Upper lobe of left lung (tissue), 4 donors: Measurements from ENCODE around the gene HLA-B.

Source experiments
- POLR2A ChIP-seq, 4 donors: fragments of 450-650 bp; IDR thresholded peaks; one replicate each; pipeline ENCODE4 v1.5.1; 2016 to 2017; ENCODE audit warnings: antibody characterized with exemption in 4 of 4, mild to moderate bottlenecking in 2 of 4
- TF ChIP-seq, protein P1 (sequence below), 6 experiments: fragments of 450-650 bp in 4 of 6; fragments of 200-600 bp in 2 of 6; sonication (generic) in 2 of 6; IDR thresholded peaks; one replicate each; pipeline ENCODE4 v1.5.1; 2016 to 2019; ENCODE audit warnings: antibody characterized with exemption in 6 of 6

DNA sequence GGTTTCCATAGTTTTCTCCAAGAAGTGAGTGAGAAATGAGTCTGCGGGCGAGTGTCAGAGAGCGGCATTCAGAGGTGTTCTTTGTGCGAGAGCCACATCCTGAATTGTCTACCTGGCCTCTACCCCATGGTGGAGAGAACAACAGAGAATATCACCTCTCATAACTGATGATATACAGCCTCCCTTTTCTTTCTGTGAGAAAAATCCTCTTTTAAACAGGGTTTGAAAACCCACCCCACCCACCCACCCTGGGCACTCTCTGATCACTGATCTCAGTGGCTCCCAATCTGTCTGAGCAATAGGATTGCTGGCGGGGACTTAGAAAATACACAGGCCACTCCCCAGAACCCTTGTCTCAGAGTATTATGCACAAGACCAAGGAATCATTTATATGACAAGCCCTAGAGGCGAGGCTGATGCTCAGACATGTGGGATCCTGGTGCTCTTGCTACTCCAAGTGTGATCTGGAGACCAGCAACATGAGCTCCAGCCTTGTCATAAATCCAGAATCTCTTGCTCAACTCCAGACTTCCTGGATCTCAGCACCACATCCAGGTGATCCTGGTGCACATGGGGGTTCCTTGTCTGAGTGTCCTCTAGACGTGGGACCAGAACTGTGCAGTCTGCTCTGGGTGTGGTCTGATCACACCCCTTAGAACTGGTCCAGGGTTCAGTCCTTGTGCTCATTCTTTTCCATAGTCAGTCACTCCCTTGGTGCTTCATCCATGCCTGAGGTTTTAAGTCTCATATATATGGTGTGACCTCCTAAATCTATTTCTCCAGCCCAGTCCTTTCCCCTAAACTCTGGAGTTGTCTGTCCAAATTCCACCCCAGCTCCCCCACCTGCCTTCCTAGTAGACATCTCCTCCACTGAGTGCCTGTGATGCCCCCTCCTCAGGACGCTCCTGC is 5.3 kb downstream of the HLA-B start:
- TF ChIP-seq POLR2A (IDR thresholded peaks at IDR 0.05): no peak
- TF ChIP-seq, protein P1, sequence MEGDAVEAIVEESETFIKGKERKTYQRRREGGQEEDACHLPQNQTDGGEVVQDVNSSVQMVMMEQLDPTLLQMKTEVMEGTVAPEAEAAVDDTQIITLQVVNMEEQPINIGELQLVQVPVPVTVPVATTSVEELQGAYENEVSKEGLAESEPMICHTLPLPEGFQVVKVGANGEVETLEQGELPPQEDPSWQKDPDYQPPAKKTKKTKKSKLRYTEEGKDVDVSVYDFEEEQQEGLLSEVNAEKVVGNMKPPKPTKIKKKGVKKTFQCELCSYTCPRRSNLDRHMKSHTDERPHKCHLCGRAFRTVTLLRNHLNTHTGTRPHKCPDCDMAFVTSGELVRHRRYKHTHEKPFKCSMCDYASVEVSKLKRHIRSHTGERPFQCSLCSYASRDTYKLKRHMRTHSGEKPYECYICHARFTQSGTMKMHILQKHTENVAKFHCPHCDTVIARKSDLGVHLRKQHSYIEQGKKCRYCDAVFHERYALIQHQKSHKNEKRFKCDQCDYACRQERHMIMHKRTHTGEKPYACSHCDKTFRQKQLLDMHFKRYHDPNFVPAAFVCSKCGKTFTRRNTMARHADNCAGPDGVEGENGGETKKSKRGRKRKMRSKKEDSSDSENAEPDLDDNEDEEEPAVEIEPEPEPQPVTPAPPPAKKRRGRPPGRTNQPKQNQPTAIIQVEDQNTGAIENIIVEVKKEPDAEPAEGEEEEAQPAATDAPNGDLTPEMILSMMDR (IDR thresholded peaks at IDR 0.05): no peak
